Eye (tissue), 1 donor: ENCODE results near the gene ACP2.
A peak's percentile ranks its signal among the peaks of the same experiment; 100 is the strongest.
"Not testable (repeated sequence)": the region's sequence is repeated elsewhere in the genome, so short reads cannot be mapped to it uniquely, and the experiment has no call there.

Experiments
- DNase-seq: peaks from one replicate; pipeline ENCODE4 v3.0.0-alpha.2; 2015

The ACP2 gene

GRCh38 chr11:47239852-47240251 lies 8.8 kb downstream of the ACP2 start:
- no peak for DNase-seq

DNA sequence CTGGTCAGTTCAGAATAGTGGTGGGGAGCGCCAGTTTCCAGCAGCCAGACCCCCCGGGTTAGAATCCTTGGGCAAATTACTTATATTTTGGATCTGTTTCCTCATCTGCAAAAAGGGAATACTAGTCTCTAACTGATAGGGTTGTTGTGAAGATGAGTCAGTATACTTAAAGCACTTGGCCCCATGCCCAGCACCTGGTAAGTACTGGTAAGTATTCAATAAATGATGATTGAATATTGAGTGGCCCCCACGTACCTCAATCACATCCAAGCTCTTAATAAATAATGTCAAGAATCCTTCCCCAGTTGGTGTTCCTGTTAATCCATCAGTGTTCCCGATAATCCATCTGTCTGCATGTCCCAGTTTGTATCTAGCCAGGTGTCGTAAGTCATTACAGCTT lies 12.1 kb downstream of the ACP2 start:
- peak; percentile 31 for DNase-seq

GRCh38 chr11:47235163-47235562 lies 13.5 kb downstream of the ACP2 start:
- no peak for DNase-seq

DNA sequence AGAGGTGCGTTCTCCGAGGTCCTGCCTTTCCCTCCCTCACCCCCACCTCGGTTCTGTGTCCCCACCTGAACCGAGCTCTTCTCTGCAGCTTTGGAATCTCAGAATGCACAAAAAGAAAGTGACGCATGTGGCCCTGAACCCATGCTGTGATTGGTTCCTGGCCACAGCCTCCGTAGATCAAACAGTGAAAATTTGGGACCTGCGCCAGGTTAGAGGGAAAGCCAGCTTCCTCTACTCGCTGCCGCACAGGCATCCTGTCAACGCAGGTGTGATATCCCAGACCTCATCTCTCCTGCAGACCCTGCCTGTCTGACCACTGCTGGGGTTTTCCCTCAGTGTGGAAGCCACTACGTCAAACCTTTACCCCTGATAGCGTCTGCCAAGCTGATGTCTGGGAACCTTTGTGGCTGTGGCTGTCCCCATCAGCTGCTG lies 13.9 kb downstream of the ACP2 start:
- DNase-seq = no peak

DNA sequence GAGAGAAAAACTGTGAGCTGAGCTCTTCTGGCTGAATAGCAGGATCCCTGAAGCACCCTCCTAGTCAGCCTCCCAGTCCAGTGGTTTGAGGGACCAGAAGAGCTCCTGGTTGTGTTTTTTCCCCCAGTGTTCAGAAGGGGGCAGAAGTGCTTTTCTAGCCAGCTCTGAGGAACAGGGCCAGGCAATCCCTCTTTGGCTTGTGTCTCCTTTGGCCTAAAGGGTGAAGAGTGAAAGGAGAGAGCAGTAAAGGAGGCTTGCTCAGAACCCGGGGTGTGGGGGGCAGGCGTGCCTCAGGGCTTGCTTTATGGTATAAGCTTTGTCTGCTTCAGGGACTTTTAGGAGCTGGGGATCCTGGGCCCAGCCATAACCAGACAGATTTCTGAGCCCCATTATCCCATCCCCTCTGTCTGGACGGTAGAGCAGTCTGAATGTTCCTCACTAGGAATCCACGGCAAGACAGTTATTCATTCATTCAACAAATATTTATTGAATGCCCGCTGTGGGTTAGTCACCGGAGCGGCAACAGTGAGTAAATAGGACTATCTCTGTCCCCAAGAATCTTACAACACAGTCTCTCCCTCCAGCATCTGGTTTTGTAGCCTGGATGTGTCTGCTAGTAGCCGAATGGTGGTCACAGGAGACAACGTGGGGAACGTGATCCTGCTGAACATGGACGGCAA lies 14.5 kb downstream of the ACP2 start:
- DNase-seq = no peak

GRCh38 chr11:47233051-47233450 lies 15.6 kb downstream of the ACP2 start:
- DNase-seq = no peak

GRCh38 chr11:47229161-47229560 lies 19.5 kb downstream of the ACP2 start:
- no peak for DNase-seq

DNA sequence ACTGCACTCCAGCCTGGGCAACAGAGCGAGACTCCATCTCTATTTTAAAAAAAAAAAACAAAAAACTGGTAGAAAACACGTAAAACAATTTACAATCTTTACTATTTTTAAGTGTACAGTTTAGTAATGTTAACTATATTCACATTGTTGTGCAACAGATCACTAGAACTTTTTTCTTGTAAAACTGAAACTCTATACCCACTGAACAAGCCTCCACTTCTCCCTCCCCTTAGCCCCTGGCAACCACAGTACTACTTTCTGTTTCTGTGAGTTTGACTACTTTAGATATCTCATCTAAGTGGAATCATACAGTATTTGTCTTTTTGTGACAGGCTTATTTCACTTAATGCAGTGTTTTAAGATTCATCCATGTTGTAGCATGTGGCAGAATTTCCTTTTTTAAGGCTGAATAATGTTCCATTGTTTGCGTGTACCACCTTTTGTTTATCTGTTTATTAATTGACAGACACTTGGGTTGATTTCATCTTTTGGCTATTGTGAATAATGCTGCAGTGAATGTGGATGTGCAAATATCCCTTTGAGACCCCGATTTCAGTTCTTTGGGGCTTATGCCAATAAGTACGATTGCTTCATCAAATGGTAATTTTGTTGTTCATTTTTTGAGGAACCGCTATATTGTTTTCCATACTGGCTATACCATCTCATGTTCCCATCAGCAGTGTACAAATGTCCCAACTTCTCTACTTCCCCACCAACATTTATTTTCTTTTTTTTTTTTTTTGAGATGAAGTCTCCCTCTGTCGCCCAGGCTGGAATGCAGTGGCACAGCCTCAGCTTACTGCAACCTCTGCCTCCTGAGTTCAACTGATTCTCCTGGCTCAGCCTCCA lies 22.8 kb downstream of the ACP2 start:
- DNase-seq = no peak

DNA sequence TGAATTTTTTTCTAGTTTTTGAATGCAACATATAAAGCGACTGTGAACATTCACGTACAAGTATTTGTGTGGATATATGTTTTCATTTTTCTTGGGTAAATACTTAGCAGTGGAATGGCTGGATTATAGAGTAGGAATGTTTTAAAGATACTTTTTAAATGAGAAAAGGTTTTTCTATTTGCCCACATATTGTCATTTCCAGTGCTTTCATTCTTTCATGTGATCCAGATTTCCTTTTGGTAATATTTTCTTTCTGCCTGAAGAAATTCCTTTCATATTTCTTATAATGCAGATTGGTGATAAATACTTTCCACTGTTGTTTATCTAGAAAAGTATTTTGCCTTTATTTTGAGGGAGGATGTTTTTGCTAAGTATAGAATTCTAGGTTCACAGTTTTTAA lies 25.9 kb downstream of the ACP2 start:
- DNase-seq = no peak

- DNase-seq = no peak
Measured at GRCh38 chr11:47220401-47220821, 28.2 kb downstream of the ACP2 start.

- peak; percentile 55 for DNase-seq
Measured at GRCh38 chr11:47216121-47216798, 32.4 kb downstream of the ACP2 start.

DNA sequence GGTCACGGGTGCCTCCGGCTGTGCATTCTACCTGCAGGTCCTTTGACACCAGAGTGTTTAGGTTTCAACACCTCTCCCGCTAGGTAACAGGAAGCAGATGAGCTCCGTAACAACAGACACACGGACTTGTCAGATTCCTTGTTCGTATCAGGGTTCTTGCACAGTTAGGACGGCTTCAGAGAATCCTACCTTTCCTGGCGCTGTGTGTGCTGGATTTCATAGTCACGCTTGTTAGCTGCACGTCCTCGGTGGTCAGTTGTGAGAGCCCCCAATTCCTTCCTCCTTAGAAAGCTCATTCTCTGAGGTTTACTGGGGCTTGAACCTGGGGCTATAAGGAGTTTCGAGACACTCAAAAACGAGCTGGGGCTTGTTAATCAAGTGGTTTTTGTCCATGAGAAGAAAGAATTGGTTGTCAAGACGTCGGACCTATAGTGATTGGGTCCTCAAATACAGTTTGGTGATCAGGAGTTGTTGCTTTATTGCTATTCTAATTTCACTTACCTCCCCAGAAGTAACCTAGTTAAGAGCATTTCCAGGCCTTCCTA lies 33.2 kb downstream of the ACP2 start:
- DNase-seq = no peak

DNA sequence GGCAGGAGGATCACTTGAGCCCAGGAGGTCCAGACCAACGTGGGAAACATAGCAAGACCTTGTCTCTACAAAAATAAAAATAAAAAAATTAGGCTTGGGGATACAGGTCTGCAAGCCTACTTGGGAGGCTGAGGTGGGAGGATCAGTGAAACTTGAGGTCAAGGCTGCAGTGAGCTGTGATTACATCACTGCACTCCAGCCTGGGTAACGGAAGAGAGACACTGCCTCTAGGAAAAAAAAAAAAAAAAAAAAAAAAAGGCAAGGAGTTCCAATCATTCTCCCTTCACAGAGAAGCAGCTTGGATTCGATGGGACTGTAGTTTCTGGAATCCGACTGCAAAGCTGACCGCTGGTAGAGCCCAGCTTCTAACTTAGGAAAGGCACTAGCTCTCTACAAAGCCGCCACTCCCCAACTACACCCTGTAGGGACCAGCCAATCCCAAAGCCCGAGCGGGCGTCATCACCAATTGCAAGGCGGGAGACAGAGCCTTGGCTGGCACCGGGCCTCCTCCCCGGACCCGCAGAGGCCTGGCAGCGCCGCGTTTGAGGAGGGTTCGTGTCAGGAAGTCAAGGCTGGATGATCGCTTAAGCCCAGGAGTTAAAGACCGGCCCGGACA lies 34.6 kb downstream of the ACP2 start:
- peak; percentile 84 for DNase-seq

- no peak for DNase-seq
Measured at GRCh38 chr11:47212938-47213337, 35.7 kb downstream of the ACP2 start.

DNA sequence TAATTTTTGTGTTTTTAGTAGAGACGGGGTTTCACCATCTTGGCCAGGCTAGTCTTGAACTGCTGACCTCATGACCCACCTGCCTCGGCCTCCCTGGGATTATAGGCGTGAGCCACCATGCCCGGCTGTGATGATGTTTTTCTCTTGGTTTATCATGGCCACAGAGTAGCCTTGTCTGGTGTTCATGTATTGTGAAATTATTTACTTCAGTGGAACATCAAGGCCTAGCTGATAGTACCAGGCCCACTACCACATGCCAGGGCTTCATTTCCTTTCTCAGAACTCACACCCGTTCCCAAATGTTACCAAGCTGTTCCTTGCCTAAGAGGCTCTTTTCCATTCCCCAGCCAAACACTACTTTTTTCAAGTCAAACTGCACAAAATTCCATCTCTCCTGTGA lies 40.0 kb downstream of the ACP2 start:
- no peak for DNase-seq

DNA sequence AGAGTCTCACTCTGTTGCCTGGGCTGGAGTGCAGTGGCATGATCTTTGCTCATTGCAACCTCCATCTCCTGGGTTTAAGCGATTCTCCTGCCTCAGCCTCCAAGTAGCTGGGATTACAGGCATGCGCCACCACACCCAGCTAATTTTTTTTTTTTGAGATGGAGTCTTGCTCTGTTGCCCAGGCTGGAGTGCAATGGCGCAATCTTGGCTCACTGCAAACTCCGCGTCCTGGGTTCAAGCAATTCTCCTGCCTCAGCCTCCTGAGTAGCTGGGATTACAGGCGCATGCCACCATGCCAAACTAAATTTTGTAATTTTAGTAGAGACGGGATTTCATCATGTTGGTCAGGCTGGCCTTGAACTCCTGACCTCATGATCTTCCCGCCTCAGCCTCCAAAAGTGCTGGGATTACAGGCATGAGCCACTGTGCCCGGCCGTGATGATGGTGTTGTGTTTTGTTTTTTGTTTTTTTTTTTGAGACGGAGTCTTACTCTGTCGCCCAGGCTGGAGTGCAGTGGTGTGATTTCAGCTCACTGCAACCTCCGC lies 40.5 kb downstream of the ACP2 start:
- DNase-seq = not testable (repeated sequence)

DNA sequence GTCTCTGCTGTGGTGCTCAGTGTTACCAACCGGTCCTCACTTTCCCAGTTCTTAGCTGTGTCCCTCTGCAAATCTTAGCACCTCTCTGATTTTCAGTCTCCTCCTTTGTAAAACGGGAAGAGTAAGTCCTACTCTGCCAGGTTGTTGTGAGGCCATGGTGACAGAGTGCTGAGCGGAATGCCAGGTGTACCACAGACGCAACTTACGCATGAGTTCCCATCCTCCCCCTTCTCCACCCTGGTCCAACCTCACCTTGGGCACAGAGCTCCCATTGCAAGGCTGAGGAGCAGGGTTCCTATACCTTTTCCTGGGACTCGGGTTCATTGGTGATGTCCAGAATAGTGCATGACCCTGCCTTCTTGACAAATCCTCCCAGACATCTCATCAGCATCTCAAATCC lies 41.2 kb downstream of the ACP2 start:
- no peak for DNase-seq

DNA sequence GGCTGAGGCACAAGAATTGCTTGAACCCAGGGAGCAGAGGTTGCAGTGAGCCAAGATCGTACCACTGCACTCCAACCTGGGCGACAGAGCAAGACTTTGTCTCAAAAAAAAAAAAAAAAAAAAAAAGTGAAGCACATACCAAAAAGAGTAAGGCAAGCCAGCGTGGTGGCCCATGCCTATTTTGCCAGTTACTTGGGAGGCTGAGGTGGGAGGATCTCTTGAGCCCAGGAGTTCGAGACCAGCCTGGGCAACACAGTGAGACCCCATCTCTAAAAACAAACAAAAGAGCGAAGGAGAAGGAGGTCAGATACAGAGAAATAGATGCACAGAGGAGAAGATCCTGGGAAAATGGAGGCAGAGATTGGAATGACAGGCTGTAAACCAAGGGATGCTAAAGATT lies 42.0 kb downstream of the ACP2 start:
- not testable (repeated sequence) for DNase-seq

DNA sequence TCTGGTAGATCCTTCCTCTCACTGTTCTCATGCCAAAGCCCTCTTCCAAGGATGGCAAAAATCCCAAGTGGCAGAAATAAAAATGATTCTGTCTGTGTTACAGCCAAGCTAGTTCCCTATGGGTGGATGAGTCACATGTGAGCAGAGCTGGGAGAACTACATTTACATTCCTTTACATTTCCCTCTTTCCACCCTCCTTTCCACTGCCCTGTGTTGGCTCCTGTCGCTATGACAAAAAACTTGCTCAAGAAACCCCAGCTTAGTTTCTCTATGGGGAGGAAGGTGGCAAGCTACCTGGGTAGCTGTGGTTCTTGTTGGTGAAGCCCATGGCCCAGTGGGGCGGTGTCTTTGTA lies 44.0 kb downstream of the ACP2 start:
- DNase-seq = no peak

- no peak for DNase-seq
Measured at GRCh38 chr11:47202576-47202975, 46.0 kb downstream of the ACP2 start.

DNA sequence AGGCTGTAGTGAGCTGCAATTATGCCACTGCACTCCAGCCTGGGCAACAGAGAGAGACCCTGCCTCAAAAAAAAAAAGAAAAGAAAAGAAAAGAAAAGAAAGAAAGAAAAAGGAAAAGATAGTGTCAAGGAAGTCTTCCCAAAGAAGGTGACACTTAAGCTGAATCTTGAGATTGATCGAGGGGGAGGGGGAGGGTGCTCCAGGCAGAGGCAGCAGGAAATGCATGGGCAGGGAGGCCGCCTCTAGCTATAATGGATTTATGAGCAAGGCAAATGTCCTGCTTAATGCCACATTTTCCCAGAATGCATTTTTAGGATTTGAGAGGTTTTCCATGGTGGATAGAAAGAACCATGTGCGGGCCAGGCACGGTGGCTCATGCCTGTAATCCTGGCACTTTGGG lies 47.6 kb downstream of the ACP2 start:
- DNase-seq = no peak

GRCh38 chr11:47198161-47198560 lies 50.5 kb downstream of the ACP2 start:
- DNase-seq = not testable (repeated sequence)

DNA sequence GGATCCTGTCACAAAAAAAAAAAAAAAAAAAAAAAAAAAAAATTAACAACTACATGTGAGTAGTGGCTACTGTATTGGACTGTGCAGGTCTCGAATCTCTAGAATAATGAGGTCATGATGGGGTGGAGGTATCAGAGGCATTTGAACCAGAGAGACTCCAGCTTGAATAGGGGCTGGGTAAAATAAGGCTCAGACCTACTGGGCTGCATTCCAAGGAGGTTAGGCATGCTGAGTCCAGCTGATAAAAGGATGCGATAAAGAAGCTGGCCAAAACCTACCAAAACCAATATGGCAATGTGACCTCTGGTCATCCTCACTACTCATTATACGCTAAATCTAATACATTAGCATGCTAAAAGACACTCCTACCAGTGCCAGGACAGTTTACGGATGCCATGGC lies 56.5 kb downstream of the ACP2 start:
- no peak for DNase-seq
